GM20000 (cell line): ENCODE measurements around the gene RBBP8.
A peak's percentile ranks its signal among the peaks of the same experiment; 100 is the strongest.

Experiments used
- DNase-seq: peaks from one replicate; pipeline ENCODE4 v3.0.0; 2012; ENCODE audit warnings: low spot score
- CTCF ChIP-seq: IDR thresholded peaks from 2 replicates; pipeline ENCODE4 v1.5.1; 2012; ENCODE audit warnings: mild to moderate bottlenecking, control low read depth; ENCODE audit errors: extremely low read depth, missing control alignments

The RBBP8 gene

GRCh38 chr18:23020555-23021294 is 87.6 kb downstream of the RBBP8 start:
- peak; percentile 13 for DNase-seq
- no peak for TF ChIP-seq CTCF

GRCh38 chr18:23021623-23022022 is 88.5 kb downstream of the RBBP8 start:
- no peak for TF ChIP-seq CTCF

GRCh38 chr18:23032030-23032582 is 99.0 kb downstream of the RBBP8 start:
- no peak for DNase-seq
- TF ChIP-seq CTCF = no peak

More at GRCh38 chr18:23021623-23022022, 88.5 kb downstream of the RBBP8 start:
- no peak for DNase-seq

- no peak for TF ChIP-seq CTCF
- DNase-seq = no peak
Measured at GRCh38 chr18:23033056-23033455, 99.9 kb downstream of the RBBP8 start.

- TF ChIP-seq CTCF = no peak
- no peak for DNase-seq
Measured at GRCh38 chr18:23036660-23037201, 103.6 kb downstream of the RBBP8 start.

GRCh38 chr18:23037646-23038045 is 104.5 kb downstream of the RBBP8 start:
- no peak for TF ChIP-seq CTCF
- no peak for DNase-seq

- no peak for DNase-seq
- no peak for TF ChIP-seq CTCF
Measured at GRCh38 chr18:23038712-23039111, 105.6 kb downstream of the RBBP8 start.
